ENCODE measurements around the gene ALG10B.
"Not testable (repeated sequence)": the region's sequence is repeated elsewhere in the genome, so short reads cannot be mapped to it uniquely, and the experiment has no call there.

Gene ALG10B

GRCh38 chr12:38316391-38317129 is at the start of gene ALG10B:
Gene ALG10B (plus strand): TSS chr12:38316774. CDS start chr12:38316894, 120 bp downstream.
- peak; percentile 91 for DNase-seq (ENCODE audit: low read depth, low spot score)

- no peak for DNase-seq (ENCODE audit: low read depth, low spot score)
These were observed 48.0 kb upstream of the ALG10B start for GRCh38 chr12:38268612-38269011.

GRCh38 chr12:38269897-38270296 is 46.7 kb upstream of the ALG10B start:
- DNase-seq (ENCODE audit: low read depth, low spot score): no peak

GRCh38 chr12:38279756-38280155 is 36.8 kb upstream of the ALG10B start:
- no peak for DNase-seq (ENCODE audit: low read depth, low spot score)

- DNase-seq (ENCODE audit: low read depth, low spot score): no peak
These were observed 33.7 kb upstream of the ALG10B start for GRCh38 chr12:38282886-38283285.

GRCh38 chr12:38289396-38289795 is 27.2 kb upstream of the ALG10B start:
- DNase-seq (ENCODE audit: low read depth, low spot score): no peak

GRCh38 chr12:38291160-38291559 is 25.4 kb upstream of the ALG10B start:
- no peak for DNase-seq (ENCODE audit: low read depth, low spot score)

GRCh38 chr12:38302972-38303371 is 13.6 kb upstream of the ALG10B start:
- DNase-seq (ENCODE audit: low read depth, low spot score): not testable (repeated sequence)

GRCh38 chr12:38321966-38322365 is 5.4 kb downstream of the ALG10B start:
- DNase-seq (ENCODE audit: low read depth, low spot score): not testable (repeated sequence)

GRCh38 chr12:38324912-38325311 is 8.3 kb downstream of the ALG10B start:
- no peak for DNase-seq (ENCODE audit: low read depth, low spot score)

- no peak for DNase-seq (ENCODE audit: low read depth, low spot score)
These were observed 10.8 kb downstream of the ALG10B start for GRCh38 chr12:38327356-38327755.

- DNase-seq (ENCODE audit: low read depth, low spot score): no peak
These were observed 11.8 kb downstream of the ALG10B start for GRCh38 chr12:38328306-38328895.

GRCh38 chr12:38330414-38330813 is 13.8 kb downstream of the ALG10B start:
- not testable (repeated sequence) for DNase-seq (ENCODE audit: low read depth, low spot score)

GRCh38 chr12:38332814-38333213 is 16.2 kb downstream of the ALG10B start:
- DNase-seq (ENCODE audit: low read depth, low spot score): no peak

GRCh38 chr12:38342444-38342843 is 25.9 kb downstream of the ALG10B start:
- DNase-seq (ENCODE audit: low read depth, low spot score): no peak

- DNase-seq (ENCODE audit: low read depth, low spot score): not testable (repeated sequence)
These were observed 26.7 kb downstream of the ALG10B start for GRCh38 chr12:38343256-38343655.

GRCh38 chr12:38343916-38344315 is 27.3 kb downstream of the ALG10B start:
- not testable (repeated sequence) for DNase-seq (ENCODE audit: low read depth, low spot score)

- no peak for DNase-seq (ENCODE audit: low read depth, low spot score)
These were observed 34.0 kb downstream of the ALG10B start for GRCh38 chr12:38350342-38351174.

- not testable (repeated sequence) for DNase-seq (ENCODE audit: low read depth, low spot score)
These were observed 34.6 kb downstream of the ALG10B start for GRCh38 chr12:38351175-38351508.

- DNase-seq (ENCODE audit: low read depth, low spot score): no peak
These were observed 50.9 kb downstream of the ALG10B start for GRCh38 chr12:38367506-38367905.

GRCh38 chr12:38370311-38370710 is 53.7 kb downstream of the ALG10B start:
- no peak for DNase-seq (ENCODE audit: low read depth, low spot score)

- no peak for DNase-seq (ENCODE audit: low read depth, low spot score)
These were observed 57.2 kb downstream of the ALG10B start for GRCh38 chr12:38373784-38374183.
